Skeletal muscle cell (primary cell): ENCODE measurements around the gene PRG2.
"Not testable (repeated sequence)": the region's sequence is repeated elsewhere in the genome, so short reads cannot be mapped to it uniquely, and the experiment has no call there.

Experiments used
- DNase-seq: peaks from one replicate; pipeline ENCODE4 v3.0.0-alpha.2; 2010; ENCODE audit warnings: low read depth
- H3K4me3 ChIP-seq: 2 replicates; pipeline ENCODE4 v1.5.1; 2011; ENCODE audit warnings: low read depth, mild to moderate bottlenecking, control low read depth, low read length, moderate library complexity

PRG2 gene

DNA sequence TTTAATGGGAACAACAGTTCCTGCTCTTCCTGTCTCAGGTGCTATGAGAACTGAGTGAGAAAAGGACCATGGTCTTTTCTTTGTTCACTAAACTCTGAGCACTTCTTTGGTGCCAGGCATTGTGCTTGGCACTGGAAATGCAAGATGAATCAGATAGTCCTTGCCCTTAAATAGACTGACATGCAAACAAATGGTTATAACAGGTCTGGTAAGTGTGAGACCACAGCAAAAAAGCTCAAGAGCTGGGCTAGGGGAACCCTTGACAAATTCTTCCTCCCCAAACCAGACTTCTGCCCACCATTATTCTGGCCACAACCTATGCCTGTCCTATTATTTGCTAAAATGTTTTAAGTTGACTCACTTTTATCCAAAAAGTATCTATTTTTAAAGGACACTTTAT is 31.4 kb upstream of the PRG2 start:
- H3K4me3 ChIP-seq: no peak overlapping the region
- DNase-seq: no peak

DNA sequence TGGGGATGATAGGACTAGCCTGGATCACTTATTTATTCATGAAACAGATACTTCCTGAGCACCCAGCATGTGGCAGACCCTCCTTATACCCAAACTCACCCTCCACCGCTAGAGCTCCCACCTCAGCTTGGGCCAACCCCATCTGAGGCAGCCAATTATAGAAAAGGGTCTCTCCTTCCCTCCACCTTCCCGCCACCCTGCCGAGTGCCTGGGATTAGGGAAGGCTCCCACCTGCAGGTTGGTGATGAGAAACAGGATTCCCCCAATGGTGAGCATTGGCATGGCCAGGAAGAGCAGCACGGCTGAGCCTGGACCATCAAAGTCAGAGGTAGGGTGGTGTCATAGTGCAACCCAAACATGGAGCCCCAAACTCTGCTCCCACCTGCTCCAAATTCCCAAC is 30.6 kb upstream of the PRG2 start:
- H3K4me3 ChIP-seq: no peak overlapping the region
- DNase-seq: no peak

DNA sequence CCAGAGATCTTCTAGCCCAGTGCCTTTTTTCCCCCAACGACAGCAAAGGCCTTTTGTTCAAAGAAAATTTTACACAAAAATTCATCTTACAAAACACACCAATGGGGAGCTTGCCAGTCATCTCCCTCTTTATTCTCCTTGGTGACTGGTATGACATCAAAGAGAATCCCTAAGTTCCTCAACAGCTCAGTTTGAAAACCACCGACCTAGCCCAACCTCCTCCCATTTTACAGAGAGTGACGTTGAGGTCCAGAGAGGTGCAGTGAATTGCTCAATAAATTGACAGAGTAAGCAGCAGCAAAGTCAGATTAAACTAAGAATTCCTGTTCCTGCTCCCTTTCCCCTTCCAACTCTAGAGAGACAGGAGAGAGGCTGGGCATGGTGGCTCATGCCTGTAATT is 28.7 kb upstream of the PRG2 start:
- no peak overlapping the region for H3K4me3 ChIP-seq
- DNase-seq: no peak

DNA sequence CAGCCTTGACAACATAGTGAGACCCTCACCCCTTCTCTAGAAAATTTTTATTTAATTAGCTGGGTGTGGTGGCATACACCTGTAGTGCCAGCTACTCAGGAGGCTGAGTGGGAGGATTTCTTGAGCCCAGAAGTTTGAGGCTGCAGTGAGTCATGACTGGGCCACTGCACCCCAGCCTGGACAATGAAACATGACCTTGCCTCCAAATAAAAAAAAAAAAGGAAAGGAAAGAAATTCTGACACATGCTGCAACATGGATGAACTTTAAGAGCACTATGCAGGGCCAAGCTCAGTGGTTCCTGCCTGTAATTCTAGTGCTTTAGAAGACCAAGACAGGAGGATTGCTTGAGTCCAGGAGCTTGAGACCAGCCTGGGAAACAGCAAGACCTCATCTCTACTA is 27.7 kb upstream of the PRG2 start:
- no peak overlapping the region for H3K4me3 ChIP-seq
- DNase-seq: no peak

DNA sequence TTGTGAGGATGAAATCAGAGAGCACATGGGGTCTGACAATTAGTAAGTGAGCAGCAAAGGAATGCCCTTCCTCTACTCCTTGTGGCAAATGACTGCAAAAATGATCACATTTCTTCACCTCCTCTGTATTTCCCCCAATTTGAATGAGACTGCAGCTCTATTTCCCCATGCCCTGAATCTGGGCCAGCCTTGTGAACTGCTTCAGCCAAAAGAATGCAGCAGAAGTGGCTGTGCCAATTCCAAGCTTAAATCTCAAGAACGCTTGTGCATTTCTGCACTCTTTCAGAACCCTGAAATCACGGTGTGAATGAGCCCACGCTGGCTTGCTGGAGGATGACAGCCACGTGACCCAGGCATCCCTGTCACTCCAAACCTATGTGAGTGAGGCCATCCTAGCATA is 26.6 kb upstream of the PRG2 start:
- DNase-seq: no peak
- no peak overlapping the region for H3K4me3 ChIP-seq

DNA sequence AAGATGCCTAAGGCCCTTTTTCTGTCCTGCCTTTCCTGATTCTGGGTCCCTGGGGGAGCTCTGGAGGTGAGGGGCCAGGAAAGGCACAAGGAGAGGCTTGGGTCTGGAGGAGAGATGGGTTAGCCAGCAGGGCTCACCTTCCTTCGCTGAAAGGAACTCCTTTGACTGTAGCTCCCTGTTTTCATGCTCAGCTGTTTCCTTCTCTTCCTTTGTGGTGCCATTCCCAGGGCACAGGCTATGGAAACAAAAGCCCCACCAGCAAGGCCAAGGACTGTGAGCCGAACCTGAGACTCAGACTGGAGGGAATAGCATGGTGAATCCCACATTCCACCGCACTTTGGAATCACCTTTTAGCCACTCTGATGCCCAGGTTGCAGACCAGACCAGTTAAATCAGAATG is 26.0 kb upstream of the PRG2 start:
- DNase-seq: no peak
- no peak overlapping the region for H3K4me3 ChIP-seq

DNA sequence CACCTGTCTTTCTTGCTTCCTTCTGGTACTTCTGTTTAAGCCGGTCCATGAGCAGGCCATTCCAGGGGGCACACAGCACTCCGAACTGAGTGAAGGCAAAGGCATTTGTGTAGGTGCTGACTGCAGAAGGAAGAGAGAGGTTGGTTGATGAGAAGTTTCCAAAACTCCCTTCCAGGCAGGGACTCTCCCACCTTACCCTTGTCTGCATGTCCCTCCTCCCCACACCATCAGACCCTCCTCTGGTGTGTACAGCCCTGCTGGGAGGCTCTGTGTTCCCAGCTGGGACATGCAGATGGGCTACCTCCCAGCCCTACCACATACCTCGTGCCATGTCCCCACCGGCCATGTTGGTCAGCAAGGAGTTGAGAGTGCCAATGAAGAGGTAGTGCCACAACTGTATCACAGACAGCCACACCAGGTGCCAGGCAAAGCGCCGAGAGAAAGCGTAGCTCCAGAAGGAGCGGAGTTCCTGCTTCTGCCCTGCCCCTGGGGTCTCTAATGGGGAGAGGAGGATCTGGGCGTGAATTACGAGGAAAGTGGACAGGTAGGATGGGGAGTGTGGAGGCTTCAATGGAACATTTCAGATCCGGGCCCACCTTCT is 24.3 kb upstream of the PRG2 start:
- DNase-seq: no peak
- H3K4me3 ChIP-seq: no peak overlapping the region

DNA sequence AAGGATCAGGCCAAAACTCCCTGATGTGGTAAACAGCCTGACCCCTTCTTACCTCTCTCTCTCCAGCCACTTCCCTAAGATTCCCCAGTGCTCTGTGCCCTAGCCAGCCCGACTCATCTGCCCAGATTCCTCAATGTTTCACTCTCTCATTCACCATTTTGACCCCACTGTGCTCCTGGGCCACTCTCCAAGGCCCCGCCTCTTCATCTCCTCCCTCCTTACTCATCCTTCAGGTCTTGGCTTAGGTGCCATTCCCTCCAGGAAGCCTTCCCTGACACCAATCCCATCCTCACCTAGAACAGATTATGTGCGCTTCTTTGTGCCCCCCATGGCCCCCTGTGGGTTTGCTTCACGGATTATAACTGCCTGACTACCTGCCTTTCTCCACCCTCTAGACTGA is 23.2 kb upstream of the PRG2 start:
- no peak overlapping the region for H3K4me3 ChIP-seq
- no peak for DNase-seq

DNA sequence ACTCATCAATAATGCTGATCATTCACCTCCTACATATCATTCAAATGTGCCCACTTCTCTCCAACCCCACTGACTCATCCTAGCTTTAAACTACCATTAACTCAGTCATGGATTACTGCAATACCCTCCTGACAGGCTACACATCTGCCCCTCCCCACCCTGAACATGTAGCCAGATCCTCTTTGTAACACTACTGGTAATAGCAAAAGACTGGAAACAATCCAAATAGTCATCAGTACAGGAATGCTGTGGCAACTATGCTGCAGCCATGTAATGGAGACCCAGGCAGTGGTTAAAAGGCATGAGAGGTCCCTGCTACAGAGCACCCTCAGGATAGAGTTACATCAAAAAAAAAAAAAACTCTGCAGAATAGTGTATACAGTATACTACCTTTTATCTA is 19.8 kb upstream of the PRG2 start:
- DNase-seq: peak; percentile 93
- no peak overlapping the region for H3K4me3 ChIP-seq

DNA sequence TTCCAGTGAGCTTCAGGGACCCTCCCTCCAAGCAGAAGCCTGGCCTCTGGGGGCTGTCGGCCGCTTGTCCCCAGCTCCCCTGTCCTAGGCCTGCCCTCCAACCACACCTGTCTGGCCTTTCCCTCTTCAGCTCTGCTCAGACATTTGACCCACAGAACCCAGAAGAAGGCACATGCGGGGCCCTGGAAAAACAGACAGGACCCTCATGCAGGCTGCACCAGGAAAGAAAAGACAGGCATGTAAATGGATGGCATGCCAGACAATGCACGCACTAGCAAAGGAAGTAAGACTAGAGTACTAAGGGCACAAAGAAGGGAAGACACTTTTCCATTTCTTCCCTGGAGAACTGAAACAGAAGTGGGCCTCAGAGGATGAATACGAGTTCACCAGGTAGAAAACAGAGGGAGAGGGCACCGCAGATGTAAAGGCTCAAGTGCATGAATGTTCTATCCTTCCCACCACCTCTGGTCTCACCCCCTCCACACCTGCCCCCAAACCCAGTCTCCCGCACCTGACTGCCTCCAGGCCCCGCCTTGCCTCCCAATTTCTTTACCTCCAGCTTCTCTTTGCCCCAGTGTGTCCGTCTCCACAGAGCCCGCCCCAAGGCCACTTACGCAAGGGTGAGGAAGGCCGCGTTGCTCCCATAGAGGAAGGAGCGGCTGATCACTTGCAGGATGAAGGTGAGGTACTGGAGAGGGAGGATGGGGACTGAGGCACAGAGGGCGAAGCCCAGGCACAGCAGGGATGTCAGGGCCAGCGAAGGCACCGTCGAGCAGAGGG is 19.1 kb upstream of the PRG2 start:
- DNase-seq: no peak
- H3K4me3 ChIP-seq: no peak overlapping the region

DNA sequence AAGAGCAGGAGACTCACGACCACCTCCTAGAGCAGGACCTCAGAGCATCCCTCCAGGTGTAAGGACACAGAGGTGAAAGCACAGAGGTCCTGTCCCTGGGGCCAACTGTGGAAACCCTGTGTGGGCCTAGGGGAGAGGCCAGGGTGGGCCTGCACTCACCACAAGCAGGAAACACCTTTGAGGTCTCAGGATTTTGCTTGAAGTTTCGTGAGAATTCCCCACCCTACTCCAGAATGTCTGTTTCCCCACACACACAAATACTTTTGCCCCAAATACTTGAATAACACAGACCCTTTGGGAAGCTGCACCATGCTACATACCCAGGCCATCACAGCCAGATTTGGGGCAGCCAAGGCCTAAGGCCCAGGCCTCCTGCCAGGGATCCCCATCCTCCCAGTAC is 18.3 kb upstream of the PRG2 start:
- no peak for DNase-seq
- no peak overlapping the region for H3K4me3 ChIP-seq

DNA sequence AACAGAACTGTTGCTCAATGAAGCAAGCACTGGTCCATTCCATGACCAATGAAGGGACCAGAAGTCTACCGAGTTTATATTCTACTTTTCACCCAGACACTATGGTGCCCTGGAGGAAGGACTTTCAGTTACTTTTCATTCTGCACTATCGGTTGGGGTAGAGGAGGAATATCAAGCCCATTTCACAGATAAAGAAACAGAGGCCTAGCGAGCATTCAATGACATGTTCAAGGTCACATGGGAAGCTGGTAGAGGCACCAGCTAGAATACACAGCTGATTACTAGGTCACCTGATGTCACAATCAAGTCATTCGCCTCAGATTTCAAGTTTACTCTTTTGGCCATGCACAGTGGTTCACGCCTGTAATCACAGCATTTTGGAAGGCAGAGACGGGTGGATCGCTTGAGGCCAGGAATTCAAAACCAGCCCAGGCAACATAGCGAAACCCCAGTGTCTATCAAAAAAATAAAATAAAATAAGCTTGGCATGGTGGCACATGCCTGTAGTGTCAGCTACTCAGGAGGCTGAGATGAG is 17.6 kb upstream of the PRG2 start:
- DNase-seq: no peak
- no peak overlapping the region for H3K4me3 ChIP-seq

DNA sequence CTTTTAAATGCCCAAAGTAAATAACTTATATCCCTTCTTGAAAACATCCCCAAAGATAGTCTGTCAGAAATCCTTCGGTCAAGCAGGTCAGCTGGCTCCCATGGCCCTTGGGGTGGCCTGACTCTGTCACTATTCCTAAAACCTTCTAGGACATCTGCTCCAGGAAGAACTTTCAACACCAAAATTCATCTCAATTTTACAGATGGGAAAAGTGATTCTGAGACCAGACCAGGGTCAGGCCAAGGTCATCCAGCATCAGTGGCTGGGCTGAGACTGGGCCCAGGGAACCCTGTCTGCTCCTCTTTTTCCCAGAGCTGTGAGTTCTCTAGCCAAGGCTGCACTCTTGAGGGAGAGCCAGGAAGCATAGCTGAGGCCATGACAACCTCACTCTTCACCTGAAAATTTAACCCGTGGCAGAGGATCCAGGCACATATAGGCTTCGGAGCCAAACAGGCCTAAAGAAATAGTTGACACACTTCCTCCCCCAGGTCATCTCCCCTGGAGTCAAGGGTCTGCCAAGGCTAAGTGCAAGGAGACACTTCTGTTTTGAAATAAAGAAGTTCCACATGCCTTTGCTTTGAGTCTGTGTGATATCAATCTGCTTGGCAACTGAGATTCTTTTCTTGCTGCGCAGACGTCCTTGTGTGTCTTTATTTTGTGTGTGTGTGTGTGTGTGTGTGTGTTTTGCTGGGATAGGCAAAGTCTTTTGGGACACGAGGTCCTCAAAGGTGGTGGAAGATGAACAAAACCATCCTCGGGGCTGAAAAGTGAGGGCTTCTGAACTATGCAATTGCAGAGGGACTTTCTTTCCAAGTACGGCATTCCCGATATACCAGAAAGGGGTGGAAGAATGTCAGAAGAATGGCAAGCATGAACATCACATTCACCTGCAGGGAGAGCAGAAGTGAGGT is 16.8 kb upstream of the PRG2 start:
- no peak overlapping the region for H3K4me3 ChIP-seq
- DNase-seq: no peak

DNA sequence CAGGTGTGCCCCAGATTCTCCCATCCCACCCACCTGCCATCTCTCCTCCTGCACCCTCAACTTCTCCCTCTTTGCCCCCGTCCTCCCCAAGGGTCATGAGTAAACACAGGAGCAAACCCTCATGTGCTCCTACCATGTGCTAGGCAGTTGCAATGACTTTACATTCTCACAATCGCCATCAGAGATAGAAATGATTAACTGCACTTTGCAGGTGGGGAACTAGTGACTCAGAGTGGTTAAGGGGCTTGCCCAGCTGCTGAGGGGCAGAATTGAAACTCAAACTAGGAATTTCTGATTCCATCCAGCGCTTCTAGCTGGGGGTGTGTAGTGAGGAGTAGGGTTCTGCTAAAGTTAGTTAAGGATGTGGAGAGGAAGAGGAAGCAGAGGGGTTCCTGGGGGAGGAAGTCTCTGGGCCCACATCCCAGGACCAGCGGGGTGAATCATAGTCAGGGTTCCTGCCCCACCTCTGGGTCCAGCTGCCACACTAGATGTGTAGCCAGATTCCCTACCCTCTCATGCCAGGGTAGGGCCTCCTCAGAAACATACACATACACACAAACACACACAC is 16.0 kb upstream of the PRG2 start:
- no peak for DNase-seq
- H3K4me3 ChIP-seq: no peak overlapping the region

DNA sequence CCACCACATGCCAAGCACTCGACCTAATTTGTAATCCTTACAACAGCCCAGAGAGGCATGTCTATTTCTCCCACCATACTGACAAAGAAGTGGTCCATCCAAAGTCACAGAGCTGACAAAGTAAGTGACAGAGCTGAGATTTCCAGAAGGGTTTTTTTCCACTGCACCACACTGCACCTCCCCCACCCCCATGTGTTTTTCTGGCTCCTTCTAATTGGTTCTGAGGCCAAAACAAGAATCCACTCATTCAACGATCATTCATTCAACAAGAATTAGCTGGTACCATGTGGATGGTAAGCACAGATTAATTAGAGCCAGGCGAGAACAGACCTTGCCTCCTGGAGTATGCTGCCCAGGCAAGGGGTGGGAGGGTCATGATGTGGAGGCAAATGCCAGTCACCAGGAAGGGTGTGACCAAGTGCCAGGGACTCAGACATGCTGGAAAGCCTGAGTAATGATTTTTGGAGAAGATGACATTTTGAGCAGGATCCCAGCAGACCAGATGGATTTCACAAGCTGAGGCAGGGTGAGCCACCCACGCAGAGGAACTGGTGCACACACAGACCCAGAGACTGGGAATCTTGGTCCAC is 14.9 kb upstream of the PRG2 start:
- no peak overlapping the region for H3K4me3 ChIP-seq
- DNase-seq: no peak

DNA sequence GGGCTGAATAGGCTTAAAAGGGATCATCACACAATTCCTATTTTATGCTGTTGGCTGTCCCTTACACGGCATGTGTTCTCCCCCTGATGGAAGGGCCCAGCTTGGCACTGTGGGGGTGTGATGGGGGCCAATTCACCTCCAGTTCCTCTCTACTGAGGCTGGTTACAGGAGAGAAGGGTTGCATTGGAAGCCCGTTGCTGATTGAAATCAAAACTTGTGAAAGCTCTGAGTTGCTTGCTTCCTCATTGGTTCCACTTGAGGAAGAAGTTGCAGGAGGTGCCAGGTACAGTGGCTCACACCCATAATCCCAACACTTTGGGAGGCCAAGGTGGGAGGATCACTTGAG is 13.3 kb upstream of the PRG2 start:
- no peak overlapping the region for H3K4me3 ChIP-seq
- DNase-seq: no peak

DNA sequence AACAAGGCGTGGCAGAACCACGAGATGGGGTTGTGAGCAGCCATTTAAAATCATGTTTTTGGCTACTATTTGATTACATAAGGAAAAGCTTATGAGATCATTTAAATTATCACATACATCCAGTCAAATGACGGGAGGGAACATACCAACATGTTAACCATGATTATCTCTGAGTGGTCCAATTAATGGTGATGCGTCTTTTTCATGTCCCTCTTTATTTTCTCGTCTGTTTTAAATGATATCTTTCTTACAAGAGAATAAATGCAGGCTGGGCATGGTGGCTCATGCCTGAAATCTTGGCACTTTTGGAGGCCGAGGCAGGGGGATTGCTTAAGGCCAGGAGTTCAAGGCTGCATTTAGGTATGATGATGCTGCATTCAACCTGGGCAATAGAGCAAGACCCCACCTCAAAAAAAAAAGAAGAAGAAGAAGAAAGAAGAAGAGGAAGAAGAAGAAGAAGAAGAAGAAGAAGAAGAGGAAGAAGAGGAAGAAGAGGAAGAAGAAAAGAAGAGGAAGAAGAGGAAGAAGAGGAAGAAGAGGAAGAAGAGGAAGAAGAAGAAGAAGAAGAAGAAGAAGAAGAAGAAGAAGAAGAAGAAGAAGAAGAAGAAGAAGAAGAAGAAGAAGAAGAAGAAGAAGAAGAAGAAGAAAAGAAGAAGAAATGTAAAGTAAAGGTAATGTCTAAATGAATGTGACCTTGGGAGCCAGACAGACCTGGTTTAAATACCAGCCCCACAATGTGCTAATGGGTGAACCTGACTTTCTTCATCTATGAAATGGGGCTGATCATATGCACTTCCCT is 12.8 kb upstream of the PRG2 start:
- DNase-seq, H3K4me3 ChIP-seq: not testable (repeated sequence)

DNA sequence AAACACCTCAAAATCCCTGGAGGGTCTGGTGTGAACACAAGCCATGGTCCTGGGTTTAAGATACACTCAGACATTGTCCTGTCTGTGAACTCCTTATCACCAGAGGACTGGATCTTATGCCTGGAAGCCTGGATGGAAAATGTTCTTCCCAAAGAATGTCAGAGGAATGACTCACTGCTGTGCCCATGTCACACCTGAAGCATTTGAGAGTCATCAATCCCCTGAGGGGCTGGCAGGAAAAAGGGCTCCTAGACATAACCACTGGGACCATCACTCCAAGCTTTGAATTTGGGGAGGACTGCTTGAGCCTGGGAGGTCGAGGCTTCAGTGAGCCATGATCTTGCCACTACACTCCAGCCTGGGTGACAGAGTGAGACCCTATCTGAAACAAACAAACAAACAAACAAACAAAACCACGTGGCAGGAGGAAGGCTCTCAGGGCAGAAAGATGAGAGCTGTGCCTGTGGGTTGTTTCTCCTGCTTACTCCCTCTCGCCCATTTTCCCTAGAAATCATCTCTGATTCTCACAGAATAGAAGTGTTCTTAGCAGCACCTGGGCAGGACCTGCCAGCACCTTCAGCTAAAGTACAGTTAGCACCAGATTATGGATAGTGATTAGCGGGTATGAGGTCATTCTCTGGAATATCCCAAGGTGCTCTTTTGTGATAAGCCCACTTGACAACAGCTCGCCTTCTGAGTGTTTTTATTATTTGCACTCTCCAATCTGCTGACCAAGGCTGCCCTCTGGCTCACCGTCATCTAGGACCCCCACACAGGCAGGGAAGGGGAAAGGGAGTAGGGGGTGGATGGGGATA is 11.9 kb upstream of the PRG2 start:
- no peak for DNase-seq
- no peak overlapping the region for H3K4me3 ChIP-seq
